Osteoblast (primary cell): Measurements from ENCODE around the gene ACSL5. TPM values are rescaled to one million over a fixed set of nuclear protein-coding genes. Genes with fewer than 3 reads are reported as not detected.

Source experiments
- DNase-seq: peaks from one replicate; pipeline ENCODE4 v3.0.0; 2011; ENCODE audit warnings: low spot score, mixed read lengths; ENCODE audit not compliant: insufficient read length; ENCODE audit errors: missing footprints
- H2AFZ ChIP-seq: 2 replicates; pipeline ENCODE4 v1.6.0; 2011; ENCODE audit warnings: mild to moderate bottlenecking, low read length
- H3K27ac ChIP-seq: 2 replicates; pipeline ENCODE4 v1.5.1; 2011; ENCODE audit warnings: mild to moderate bottlenecking, low read depth, low read length, moderate library complexity
- H3K27me3 ChIP-seq: 2 replicates; pipeline ENCODE4 v1.6.0; 2012; ENCODE audit warnings: mild to moderate bottlenecking, control low read depth, inconsistent platforms, low read length, moderate library complexity; ENCODE audit not compliant: insufficient read depth
- H3K36me3 ChIP-seq: 2 replicates; pipeline ENCODE4 v1.5.1; 2011; ENCODE audit warnings: mild to moderate bottlenecking, low read length, control low read depth, moderate library complexity; ENCODE audit not compliant: insufficient read depth
- H3K4me1 ChIP-seq: 2 replicates; pipeline ENCODE4 v1.5.1; 2011; ENCODE audit warnings: mild to moderate bottlenecking, low read length, control low read depth, moderate library complexity; ENCODE audit not compliant: insufficient read depth
- H3K4me2 ChIP-seq: 2 replicates; pipeline ENCODE4 v1.6.0; 2011; ENCODE audit warnings: mild to moderate bottlenecking, low read length; ENCODE audit not compliant: insufficient read depth
- H3K4me3 ChIP-seq: fragments of 200-600 bp; sonication (generic); 3 replicates; pipeline ENCODE4 v1.5.1; 2012; ENCODE audit warnings: mild to moderate bottlenecking, low read length, inconsistent platforms; ENCODE audit not compliant: insufficient read depth
- H3K79me2 ChIP-seq: 2 replicates; pipeline ENCODE4 v1.6.0; 2012; ENCODE audit warnings: mild to moderate bottlenecking, low read length, control low read depth, inconsistent platforms; ENCODE audit not compliant: insufficient read depth
- H3K9me3 ChIP-seq: 2 replicates; pipeline ENCODE4 v1.5.1; 2011; ENCODE audit warnings: low read depth, low read length, control low read depth
- H4K20me1 ChIP-seq: 2 replicates; pipeline ENCODE4 v1.6.0; 2012; ENCODE audit warnings: mild to moderate bottlenecking, low read length, control low read depth; ENCODE audit not compliant: insufficient read depth
- CTCF ChIP-seq: IDR thresholded peaks from 2 replicates; pipeline ENCODE4 v1.5.1; 2011; ENCODE audit warnings: mild to moderate bottlenecking, low read depth, low read length, moderate library complexity; ENCODE audit errors: extremely low read depth
- total RNA-seq: library from RNA; depleted of rRNA; stranded (reverse); fragments of >200 nt; gene quantifications from 2 replicates; pipeline ENCODE4 v1.2.3, GENCODE V29; 2012

The ACSL5 gene
- total RNA-seq, 1 donor = 5.1 TPM

DNA sequence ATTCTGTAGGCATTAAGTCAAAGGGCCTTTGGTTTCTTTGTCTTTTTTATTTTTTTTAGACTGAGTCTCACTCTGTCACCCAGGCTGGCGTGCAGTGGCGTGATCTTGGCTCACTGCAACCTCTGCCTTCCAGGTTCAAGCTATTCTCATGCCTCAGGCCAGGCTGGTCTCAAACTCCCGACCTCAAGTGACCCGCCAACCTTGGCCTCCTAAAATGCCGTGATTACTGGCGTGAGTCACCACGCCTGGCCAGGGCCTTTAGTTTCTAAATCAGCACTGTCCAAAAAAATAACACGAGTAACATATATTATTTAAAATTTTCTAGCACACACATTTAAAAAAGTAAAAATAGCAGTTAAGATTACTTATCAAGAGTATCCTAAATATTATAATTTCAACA lies 11.1 kb upstream of the ACSL5 start:
- H3K27me3 ChIP-seq = no peaks in the 10 kb centered on the region
- TF ChIP-seq CTCF = no peak
- DNase-seq = no peak

DNA sequence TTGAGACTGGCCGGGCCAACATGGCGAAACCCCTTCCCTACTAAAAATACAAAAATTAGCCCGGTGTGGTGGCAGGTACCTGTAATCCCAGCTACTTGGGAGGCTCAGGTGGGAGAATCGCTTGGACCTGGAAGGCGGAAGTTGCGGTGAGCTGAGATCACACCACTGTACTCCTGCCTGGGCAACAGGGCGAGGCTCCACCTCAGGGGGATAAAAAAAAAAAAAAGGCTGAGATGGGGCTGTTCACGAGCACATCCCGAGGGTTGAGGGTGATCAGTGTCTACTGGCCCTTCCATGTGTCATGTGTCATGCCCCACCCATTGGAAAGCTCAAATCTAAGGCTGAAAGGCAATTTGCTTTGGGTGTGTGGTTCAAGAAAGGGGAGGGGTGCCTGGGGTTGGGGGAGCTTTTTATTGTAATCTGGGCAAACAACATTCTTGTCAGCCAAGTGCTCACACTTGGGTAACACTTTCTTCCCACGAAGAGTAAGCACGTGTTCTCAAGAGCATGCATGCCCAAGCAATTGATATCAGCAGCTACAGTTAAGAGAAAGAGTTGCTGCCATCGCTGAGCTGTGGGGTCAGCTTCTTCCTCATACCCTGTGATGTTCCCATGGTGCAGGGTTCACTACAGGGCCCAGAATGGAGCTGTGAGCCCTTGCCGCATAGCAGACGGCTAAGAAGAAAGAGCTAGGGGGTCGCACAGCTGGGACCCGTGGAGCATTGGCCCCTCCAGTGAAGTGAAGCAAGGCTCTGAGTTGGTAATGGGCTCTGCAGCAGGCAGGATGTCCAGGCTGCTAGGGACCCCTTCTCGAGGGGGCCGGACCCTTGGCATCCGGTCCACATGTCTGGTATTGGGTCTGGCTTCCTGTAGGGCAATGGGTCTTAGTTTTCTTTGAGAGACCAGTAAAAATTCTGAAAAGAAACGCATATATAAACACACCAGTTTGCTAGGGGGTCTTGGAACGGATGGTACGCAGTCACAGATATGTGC lies 9.9 kb upstream of the ACSL5 start:
- no peak for TF ChIP-seq CTCF
- Histone ChIP-seq H3K36me3 (no peaks in the 10 kb centered on the region), H4K20me1 (no peaks in the 10 kb centered on the region), H3K4me3 (no peak overlapping the region), H3K9me3 (no peaks in the 10 kb centered on the region), H3K4me1 (peaks cover 4% of the 10 kb centered on the region), H2AFZ (no peak overlapping the region), H3K27me3 (no peaks in the 10 kb centered on the region), H3K4me2 (no peak overlapping the region), H3K79me2 (no peaks in the 10 kb centered on the region), H3K27ac (no peak overlapping the region)
- no peak for DNase-seq

More for the DNA sequence above, 11.1 kb upstream of the ACSL5 start:
- H3K4me3 ChIP-seq = no peak overlapping the region
- H3K4me2 ChIP-seq = no peak overlapping the region
- no peaks in the 10 kb centered on the region for H4K20me1 ChIP-seq
- H3K4me1 ChIP-seq = peaks cover 4% of the 10 kb centered on the region
- no peaks in the 10 kb centered on the region for H3K79me2 ChIP-seq
- no peak overlapping the region for H3K27ac ChIP-seq
- H3K9me3 ChIP-seq = no peaks in the 10 kb centered on the region
- H3K36me3 ChIP-seq = no peaks in the 10 kb centered on the region
- H2AFZ ChIP-seq = no peak overlapping the region

- Histone ChIP-seq H2AFZ (no peak overlapping the region), H3K4me1 (peaks cover 4% of the 10 kb centered on the region), H3K27ac (no peak overlapping the region), H3K9me3 (no peaks in the 10 kb centered on the region), H3K27me3 (no peaks in the 10 kb centered on the region), H3K36me3 (no peaks in the 10 kb centered on the region), H4K20me1 (no peaks in the 10 kb centered on the region), H3K79me2 (no peaks in the 10 kb centered on the region), H3K4me3 (no peak overlapping the region), H3K4me2 (no peak overlapping the region)
- no peak for TF ChIP-seq CTCF
- DNase-seq = no peak
These were observed 8.9 kb upstream of the ACSL5 start for GRCh38 chr10:112365014-112365432.

DNA sequence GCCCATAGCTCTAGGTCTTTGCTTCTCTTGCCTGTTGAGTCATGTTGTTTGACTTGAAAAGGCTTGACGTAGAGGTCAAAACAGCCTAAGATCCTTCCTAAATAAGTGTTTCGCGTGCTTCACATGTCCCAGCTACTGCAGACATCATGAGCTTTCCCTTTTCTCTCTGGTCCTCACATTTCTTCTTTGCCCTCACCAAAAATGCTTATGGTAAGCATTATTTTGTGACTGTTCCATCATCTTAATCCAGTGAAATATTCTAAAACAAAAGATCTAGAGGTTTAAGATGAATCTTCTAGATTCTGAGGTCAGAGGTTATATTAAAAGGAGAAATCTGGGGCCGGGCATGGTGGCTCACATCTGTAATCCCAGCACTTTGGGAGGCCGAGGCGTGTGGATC lies 8.5 kb upstream of the ACSL5 start:
- Histone ChIP-seq H3K79me2 (no peaks in the 10 kb centered on the region), H3K27ac (no peak overlapping the region), H3K9me3 (no peaks in the 10 kb centered on the region), H2AFZ (no peak overlapping the region), H3K4me1 (peaks cover 4% of the 10 kb centered on the region), H3K36me3 (no peaks in the 10 kb centered on the region), H3K4me3 (no peak overlapping the region), H3K27me3 (no peaks in the 10 kb centered on the region), H4K20me1 (no peaks in the 10 kb centered on the region), H3K4me2 (no peak overlapping the region)
- TF ChIP-seq CTCF = no peak
- no peak for DNase-seq
